GM06990 (cell line): ENCODE data around the gene CTXND2.
"Not testable (repeated sequence)": the region's sequence is repeated elsewhere in the genome, so short reads cannot be mapped to it uniquely, and the experiment has no call there.

Experiments used
- DNase-seq: peaks from one replicate; pipeline ENCODE4 v3.0.0-alpha.2; 2011; ENCODE audit not compliant: insufficient read length; ENCODE audit errors: extremely low read depth
- H3K27me3 ChIP-seq: replicated peaks from 2 replicates; pipeline ENCODE4 v1.6.0; 2011; ENCODE audit warnings: low read length; ENCODE audit not compliant: control insufficient read depth, insufficient read depth
- H3K36me3 ChIP-seq: 2 replicates; pipeline ENCODE4 v1.5.1; 2011; ENCODE audit warnings: low read length; ENCODE audit not compliant: control insufficient read depth, insufficient read depth
- H3K4me3 ChIP-seq: replicated peaks from 2 replicates; pipeline ENCODE4 v1.5.1; 2011; ENCODE audit warnings: low read depth, mild to moderate bottlenecking, control low read depth, low read length
- CTCF ChIP-seq: IDR thresholded peaks from 2 replicates; pipeline ENCODE4 v1.5.1; 2011; ENCODE audit warnings: low read length, control low read depth, mild to moderate bottlenecking, inconsistent platforms; ENCODE audit not compliant: insufficient read depth, poor library complexity, severe bottlenecking

The CTXND2 gene

GRCh38 chr1:150873521-150873920 lies 13.4 kb upstream of the CTXND2 start:
- H3K36me3 ChIP-seq: peaks cover 1% of the 10 kb centered on the region; the same call in 1 of the 2 replicates
- DNase-seq: no peak
- H3K4me3 ChIP-seq: no peak overlapping the region
- H3K27me3 ChIP-seq: no peaks in the 10 kb centered on the region
- no peak for TF ChIP-seq CTCF

- no peaks in the 10 kb centered on the region for H3K27me3 ChIP-seq
- no peak for TF ChIP-seq CTCF
- H3K4me3 ChIP-seq: peak overlapping the region; percentile 92
- no peak for DNase-seq
- peaks cover 1% of the 10 kb centered on the region; the same call in 1 of the 2 replicates for H3K36me3 ChIP-seq
These were observed 12.3 kb upstream of the CTXND2 start for GRCh38 chr1:150874455-150875196.

GRCh38 chr1:150875197-150876118 lies 11.5 kb upstream of the CTXND2 start:
- DNase-seq: no peak
- peak overlapping the region; percentile 92 for H3K4me3 ChIP-seq
- H3K36me3 ChIP-seq: peaks cover 1% of the 10 kb centered on the region; the same call in 1 of the 2 replicates
- no peak for TF ChIP-seq CTCF
- H3K27me3 ChIP-seq: no peaks in the 10 kb centered on the region

GRCh38 chr1:150876119-150876454 lies 10.8 kb upstream of the CTXND2 start:
- no peak for TF ChIP-seq CTCF
- Histone ChIP-seq H3K36me3 (peaks cover 1% of the 10 kb centered on the region; the same call in 1 of the 2 replicates), H3K27me3 (no peaks in the 10 kb centered on the region), H3K4me3 (peak overlapping the region; percentile 92)
- no peak for DNase-seq

- H3K27me3 ChIP-seq, H3K36me3 ChIP-seq, DNase-seq, H3K4me3 ChIP-seq: not testable (repeated sequence)
These were observed 8.0 kb upstream of the CTXND2 start for GRCh38 chr1:150878931-150879330.

- no peaks in the 10 kb centered on the region for H3K27me3 ChIP-seq
- no peak overlapping the region for H3K4me3 ChIP-seq
- no peaks in the 10 kb centered on the region for H3K36me3 ChIP-seq
- TF ChIP-seq CTCF: no peak
- DNase-seq: no peak
These were observed 5.4 kb upstream of the CTXND2 start for GRCh38 chr1:150881331-150882070.

GRCh38 chr1:150883121-150883520 lies 3.8 kb upstream of the CTXND2 start:
- not testable (repeated sequence) for H3K36me3 ChIP-seq, H3K27me3 ChIP-seq, H3K4me3 ChIP-seq, DNase-seq
